IMR-90 (cell line): ENCODE results near the gene PRDX5. TPM values are rescaled to one million over a fixed set of nuclear protein-coding genes. Genes with fewer than 3 reads are reported as not detected.

ENCODE experiments used
- ATAC-seq: fragments of 200-7000 bp; cut with Tn5 transposase; 2 replicates; pipeline ENCODE4 v1.9.1; 2020; ENCODE audit warnings: low read depth, mild to moderate bottlenecking, moderate library complexity
- BruUV-seq: library from RNA; stranded (reverse); fragments of 400-500 nt; replicated peaks from 2 replicates; lab custom pipeline; 2021; lab: Mats Ljungman, UMichigan
- CTCF ChIA-PET: fragments of 300-600 bp; formaldehyde crosslinking; extraction: SDS; loops from one replicate; lab custom pipeline; 2021; ENCODE audit warnings: antibody characterized with exemption; lab: Yijun Ruan, JAX
- POLR2A ChIA-PET: fragments of 300-600 bp; sonication (Branson Sonifier 250); formaldehyde crosslinking; loops from one replicate; lab custom pipeline; 2022; ENCODE audit warnings: antibody characterized with exemption; ENCODE audit not compliant: unreplicated experiment; lab: Charles Lee
- DNase-seq: peaks from one replicate; pipeline ENCODE4 v3.0.0; 2013
- H2AFZ ChIP-seq: replicated peaks from 2 replicates; pipeline ENCODE3; 2013; ENCODE audit warnings: low read length, mild to moderate bottlenecking; ENCODE audit not compliant: poor library complexity
- H2AK5ac ChIP-seq: 2 replicates; pipeline ENCODE4 v1.6.1; 2013; ENCODE audit warnings: low read depth, low read length, inconsistent platforms
- H2AK9ac ChIP-seq: replicated peaks from 2 replicates; pipeline ENCODE3; 2013; ENCODE audit warnings: mild to moderate bottlenecking, low read depth, low read length, moderate library complexity; ENCODE audit not compliant: poor library complexity
- H2BK120ac ChIP-seq: 2 replicates; pipeline ENCODE4 v1.6.1; 2013; ENCODE audit warnings: low read depth, low read length, inconsistent platforms
- H2BK15ac ChIP-seq: 3 replicates; pipeline ENCODE4 v1.6.1; 2013; ENCODE audit warnings: low read depth, low read length, inconsistent platforms
- H2BK20ac ChIP-seq: 2 replicates; pipeline ENCODE4 v1.6.1; 2013; ENCODE audit warnings: low read depth, mild to moderate bottlenecking, inconsistent platforms, low read length, moderate library complexity
- H2BK5ac ChIP-seq: 2 replicates; pipeline ENCODE4 v1.6.1; 2013; ENCODE audit warnings: mild to moderate bottlenecking, low read depth, low read length, inconsistent platforms; ENCODE audit not compliant: poor library complexity, severe bottlenecking
- H3K14ac ChIP-seq: replicated peaks from 2 replicates; pipeline ENCODE4 v1.6.1; 2013; ENCODE audit warnings: low read depth, low read length, inconsistent platforms
- H3K18ac ChIP-seq: 2 replicates; pipeline ENCODE4 v1.6.1; 2013; ENCODE audit warnings: low read depth, low read length, control low read depth
- H3K23ac ChIP-seq: 2 replicates; pipeline ENCODE4 v1.6.1; 2013; ENCODE audit warnings: low read depth, low read length, inconsistent platforms
- H3K27ac ChIP-seq: 2 replicates; pipeline ENCODE4 v1.5.1; 2013; ENCODE audit warnings: mild to moderate bottlenecking, control low read depth, low read length; ENCODE audit not compliant: insufficient read depth
- H3K27me3 ChIP-seq: 2 replicates; pipeline ENCODE4 v1.6.1; 2013; ENCODE audit warnings: low read length; ENCODE audit not compliant: control insufficient read depth, insufficient read depth
- H3K36me3 ChIP-seq: 2 replicates; pipeline ENCODE4 v1.6.1; 2013; ENCODE audit warnings: low read length, mixed read lengths; ENCODE audit not compliant: control insufficient read depth, insufficient read depth
- H3K4ac ChIP-seq: 2 replicates; pipeline ENCODE4 v1.6.1; 2013; ENCODE audit warnings: low read depth, low read length, inconsistent platforms
- H3K4me1 ChIP-seq: 2 replicates; pipeline ENCODE4 v1.6.1; 2013; ENCODE audit warnings: low read length, mixed read lengths; ENCODE audit not compliant: control insufficient read depth, insufficient read depth
- H3K4me2 ChIP-seq: 2 replicates; pipeline ENCODE4 v1.6.1; 2013; ENCODE audit warnings: low read depth, mild to moderate bottlenecking, control low read depth, low read length, moderate library complexity
- H3K4me3 ChIP-seq: 2 replicates; pipeline ENCODE4 v1.5.1; 2013; ENCODE audit warnings: low read depth, mild to moderate bottlenecking, control low read depth, low read length, moderate library complexity; ENCODE audit not compliant: insufficient read depth
- H3K56ac ChIP-seq: 2 replicates; pipeline ENCODE4 v1.6.1; 2013; ENCODE audit warnings: low read length, inconsistent platforms; ENCODE audit not compliant: insufficient read depth; ENCODE audit errors: extremely low read depth
- H3K79me1 ChIP-seq, 2 experiments: 2 replicates each; pipeline ENCODE4 v1.6.1; 2013; ENCODE audit warnings: low read length in 2 of 2, inconsistent platforms in 1 of 2, low read depth in 1 of 2
- H3K9ac ChIP-seq: 2 replicates; pipeline ENCODE4 v1.6.1; 2013; ENCODE audit warnings: low read depth, low read length, control low read depth
- H3K9me1 ChIP-seq: 2 replicates; pipeline ENCODE4 v1.6.1; 2013; ENCODE audit warnings: low read length, inconsistent platforms; ENCODE audit not compliant: insufficient read depth
- H3K9me3 ChIP-seq: 2 replicates; pipeline ENCODE4 v1.6.1; 2013; ENCODE audit warnings: low read length; ENCODE audit not compliant: control insufficient read depth, insufficient read depth
- H4K20me1 ChIP-seq: 2 replicates; pipeline ENCODE4 v1.6.1; 2013; ENCODE audit warnings: low read length, inconsistent platforms; ENCODE audit not compliant: insufficient read depth
- H4K5ac ChIP-seq: 2 replicates; pipeline ENCODE4 v1.6.1; 2013; ENCODE audit warnings: mild to moderate bottlenecking, low read depth, low read length, control low read depth
- H4K8ac ChIP-seq, 2 experiments: 2 replicates each; pipeline ENCODE4 v1.6.1; 2013; ENCODE audit warnings: low read depth in 2 of 2, low read length in 2 of 2, control low read depth in 1 of 2, inconsistent platforms in 1 of 2
- H4K91ac ChIP-seq: 2 replicates; pipeline ENCODE4 v1.6.1; 2013; ENCODE audit warnings: low read depth, low read length, inconsistent platforms; ENCODE audit not compliant: insufficient read depth
- CEBPB ChIP-seq: IDR thresholded peaks from 2 replicates; pipeline ENCODE4 v1.6.1; 2012; ENCODE audit warnings: low read depth, low read length, improper control_type of control experiment
- ELK1 ChIP-seq: fragments of 150-350 bp; IDR thresholded peaks from 2 replicates; pipeline ENCODE4 v1.6.1; 2016; ENCODE audit warnings: low read depth, mild to moderate bottlenecking, low read length, moderate library complexity, borderline replicate concordance
- FOS ChIP-seq: fragments of 150-350 bp; IDR thresholded peaks from 2 replicates; pipeline ENCODE4 v1.6.1; 2016; ENCODE audit warnings: low read depth, low read length
- MAZ ChIP-seq: IDR thresholded peaks from 2 replicates; pipeline ENCODE4 v1.6.1; 2012; ENCODE audit warnings: low read depth, mild to moderate bottlenecking, low read length, improper control_type of control experiment, moderate library complexity, borderline replicate concordance
- NFE2L2 ChIP-seq: fragments of 150-350 bp; IDR thresholded peaks from 2 replicates; pipeline ENCODE4 v1.6.1; 2016; ENCODE audit warnings: low read depth, mild to moderate bottlenecking, low read length
- RAD21 ChIP-seq: IDR thresholded peaks from 2 replicates; pipeline ENCODE4 v1.6.1; 2012; ENCODE audit warnings: low read length, improper control_type of control experiment
- RCOR1 ChIP-seq: IDR thresholded peaks from 2 replicates; pipeline ENCODE4 v1.6.1; 2012; ENCODE audit warnings: mild to moderate bottlenecking, low read length, improper control_type of control experiment; ENCODE audit not compliant: insufficient replicate concordance
- SMC3 ChIP-seq: fragments of 150-350 bp; IDR thresholded peaks from 2 replicates; pipeline ENCODE4 v1.6.1; 2016; ENCODE audit warnings: low read depth, mild to moderate bottlenecking, antibody characterized with exemption, low read length, moderate library complexity
- USF2 ChIP-seq: fragments of 150-350 bp; IDR thresholded peaks from 2 replicates; pipeline ENCODE4 v1.6.1; 2017; ENCODE audit warnings: mild to moderate bottlenecking, antibody characterized with exemption, low read length, low read depth
- whole genome bisulfite sequencing, 2 experiments: methylation state at CpG; one replicate each; pipeline versions ENCODE4 v1.1.5 to v1.1.7; 2013; ENCODE audit warnings: missing lambda C conversion rate in 2 of 2; ENCODE audit not compliant: insufficient read length in 1 of 2; ENCODE audit errors: extremely low coverage in 2 of 2; 5-methylcytosine and 5-hydroxymethylcytosine counted together
- dilution Hi-C: fragments of 300-500 bp; cut with HindIII; formaldehyde crosslinking; loops from one replicate; pipeline ENCODE4 v1.14.3; 2018; ENCODE audit warnings: low sequenced_read_pairs; ENCODE audit not compliant: unreplicated experiment
- in situ Hi-C: fragments of 300-500 bp; cut with MboI; formaldehyde crosslinking; loops from 3 replicates; pipeline ENCODE4 v1.14.3; 2019; ENCODE audit warnings: low sequenced_read_pairs, inconsistent platforms, mixed read lengths
- intact Hi-C: fragments of 100-400 bp; cut with micrococcal nuclease; formaldehyde crosslinking; loops from 2 replicates; pipeline ENCODE4 v1.10.0; 2022
- polyA plus RNA-seq, 3 experiments: library from polyadenylated mRNA; depleted of rRNA; stranded (reverse); fragments of >200 nt; gene quantifications; 2 replicates each; pipeline ENCODE4 v1.2.3, GENCODE V29; 2012; ENCODE audit warnings: low replicate concordance in 1 of 3
- total RNA-seq: library from RNA; depleted of rRNA; stranded (reverse); fragments of >200 nt; gene quantifications from 2 replicates; pipeline ENCODE4 v1.2.3, GENCODE V29; 2012

The PRDX5 gene
- total and polyA plus RNA-seq, 2 of the 4 experiments (the other 2 are of a cell fraction): 120 to 292 TPM

DNA sequence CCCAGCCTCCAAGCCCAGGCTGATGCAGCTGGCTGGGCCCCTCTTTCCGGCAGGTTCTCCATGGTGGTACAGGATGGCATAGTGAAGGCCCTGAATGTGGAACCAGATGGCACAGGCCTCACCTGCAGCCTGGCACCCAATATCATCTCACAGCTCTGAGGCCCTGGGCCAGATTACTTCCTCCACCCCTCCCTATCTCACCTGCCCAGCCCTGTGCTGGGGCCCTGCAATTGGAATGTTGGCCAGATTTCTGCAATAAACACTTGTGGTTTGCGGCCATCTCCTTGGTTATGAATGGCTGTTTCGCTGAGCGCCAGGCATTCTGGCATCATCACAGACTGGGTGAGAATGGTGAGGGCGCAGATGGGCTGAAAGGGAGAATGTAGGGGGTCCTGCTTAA lies 3.6 kb downstream of the PRDX5 start:
- no TSS peak for BruUV-seq

More for the DNA sequence above, 3.6 kb downstream of the PRDX5 start:
- Histone ChIP-seq H3K18ac (no peak overlapping the region), H3K9me3 (no peaks in the 10 kb centered on the region), H3K9me1 (peaks cover 14% of the 10 kb centered on the region), H2BK15ac (no peak overlapping the region), H3K4ac (no peak overlapping the region), H3K23ac (no peak overlapping the region), H2BK20ac (no peak overlapping the region), H2AK9ac (no peak overlapping the region), H3K27me3 (no peaks in the 10 kb centered on the region), H4K91ac (no peak overlapping the region), H3K79me1 (peaks cover 7 to 31% of the 10 kb centered on the region in 2 experiments), H3K4me1 (peaks cover 10% of the 10 kb centered on the region), H3K4me3 (no peak overlapping the region), H3K9ac (no peak overlapping the region), H2BK120ac (no peak overlapping the region), H2AFZ (no peak overlapping the region), H2BK5ac (no peak overlapping the region), H4K8ac (no peak overlapping the region), H3K14ac (no peak overlapping the region), H3K36me3 (peaks cover 22% of the 10 kb centered on the region), H4K20me1 (no peaks in the 10 kb centered on the region; the same call in 1 of the 2 replicates), H2AK5ac (peak overlapping the region; percentile 17; the same call in 1 of the 2 replicates), H3K56ac (no peak overlapping the region), H3K27ac (no peak overlapping the region), H3K4me2 (no peak overlapping the region), H4K5ac (no peak overlapping the region)
- ATAC-seq: no peak
- intact Hi-C loops (no loop called here), in situ Hi-C loops (no loop called here), dilution Hi-C loops (no loop called here)
- ChIA-PET CTCF (interaction anchor here (0.6 to 1.5 kb wide), 2 partner anchors 10 to 16 kb away, joined by 3 to 4 read pairs; partner anchors contain the start of gene ESRRA), POLR2A (no interaction called here)
- TF ChIP-seq MAZ (no peak), RCOR1 (no peak), CEBPB (no peak), FOS (no peak), NFE2L2 (no peak), USF2 (no peak), SMC3 (no peak), ELK1 (no peak), RAD21 (no peak)
- WGBS, 2 experiments: 79% methylated on average over 3 of the region's 5 CpGs; no CpG with 5 or more reads in 1 of the 2 experiments
- peak; percentile 38 for DNase-seq
